GM18520 (cell line): ENCODE results near the gene CEP350.

Experiments used
- ATAC-seq: cut with Tn5 transposase; IDR thresholded peaks from one replicate; pipeline ENCODE4 v1.9.1; 2021; ENCODE audit not compliant: unreplicated experiment

Gene CEP350

DNA sequence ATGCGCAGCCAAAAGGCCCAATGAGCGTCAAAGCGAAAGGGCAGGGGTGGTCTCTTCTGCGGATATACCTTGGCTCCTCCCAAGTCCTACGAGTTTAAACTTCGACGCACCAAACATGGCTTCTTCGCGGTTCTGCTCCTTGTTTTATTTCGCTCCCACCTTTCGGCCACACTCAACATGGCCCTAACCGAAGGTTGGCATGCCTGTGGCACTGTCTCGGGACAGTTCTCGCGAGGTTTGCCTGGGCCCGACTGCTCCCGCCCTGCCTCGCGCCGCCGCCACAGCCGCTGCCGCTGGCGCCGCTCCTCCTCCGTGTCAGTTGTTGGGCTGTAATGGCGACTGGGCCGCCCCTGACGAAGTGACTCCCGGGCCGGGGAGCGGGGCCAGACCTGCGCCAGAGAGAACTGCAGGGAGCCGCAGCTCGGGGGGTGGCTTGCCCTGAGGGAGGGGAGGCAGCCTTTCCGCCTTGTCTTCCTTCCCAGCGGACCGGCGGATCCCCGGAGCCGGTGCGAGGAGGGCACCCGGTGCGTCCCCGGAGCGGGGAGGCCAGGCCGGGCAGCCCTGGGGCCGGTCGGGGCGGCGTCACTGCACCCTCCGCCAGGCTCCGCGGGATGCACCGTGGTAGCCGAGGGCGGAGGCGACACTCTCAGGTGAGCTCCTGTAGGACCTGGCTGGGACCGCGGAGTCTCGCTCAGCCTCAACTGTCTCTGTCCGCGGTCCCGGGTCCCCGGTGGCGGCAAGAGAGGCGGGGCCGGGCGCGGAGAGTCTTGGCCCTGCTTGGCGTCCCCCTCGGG is at the start of gene CEP350:
Gene CEP350, plus strand, starts transcription at position 318 of the 794 bp plus-strand sequence. CDS start 31,372 bp downstream, outside the sequence.
- peak; percentile 86 for ATAC-seq

DNA sequence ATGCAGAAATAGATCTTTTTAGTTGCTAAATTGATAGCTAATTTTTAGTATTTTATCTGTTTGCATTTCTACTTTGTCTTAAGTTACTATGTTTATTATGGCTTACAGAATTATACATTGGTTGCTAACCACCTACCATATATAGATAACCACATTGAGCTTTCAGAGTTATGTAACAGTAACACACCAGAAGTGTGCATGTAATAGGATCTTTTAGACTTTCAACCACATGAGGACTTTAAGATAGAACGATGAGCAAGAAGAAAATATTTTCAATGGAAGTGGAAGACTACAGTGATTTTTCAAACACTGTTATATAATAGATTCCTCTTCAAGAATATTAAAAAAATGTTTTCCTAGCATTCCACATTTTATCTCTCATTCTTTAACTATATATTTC is 43.7 kb upstream of the CEP350 start:
- ATAC-seq = no peak

GRCh38 chr1:179911812-179912211 is 42.8 kb upstream of the CEP350 start:
- ATAC-seq = no peak

DNA sequence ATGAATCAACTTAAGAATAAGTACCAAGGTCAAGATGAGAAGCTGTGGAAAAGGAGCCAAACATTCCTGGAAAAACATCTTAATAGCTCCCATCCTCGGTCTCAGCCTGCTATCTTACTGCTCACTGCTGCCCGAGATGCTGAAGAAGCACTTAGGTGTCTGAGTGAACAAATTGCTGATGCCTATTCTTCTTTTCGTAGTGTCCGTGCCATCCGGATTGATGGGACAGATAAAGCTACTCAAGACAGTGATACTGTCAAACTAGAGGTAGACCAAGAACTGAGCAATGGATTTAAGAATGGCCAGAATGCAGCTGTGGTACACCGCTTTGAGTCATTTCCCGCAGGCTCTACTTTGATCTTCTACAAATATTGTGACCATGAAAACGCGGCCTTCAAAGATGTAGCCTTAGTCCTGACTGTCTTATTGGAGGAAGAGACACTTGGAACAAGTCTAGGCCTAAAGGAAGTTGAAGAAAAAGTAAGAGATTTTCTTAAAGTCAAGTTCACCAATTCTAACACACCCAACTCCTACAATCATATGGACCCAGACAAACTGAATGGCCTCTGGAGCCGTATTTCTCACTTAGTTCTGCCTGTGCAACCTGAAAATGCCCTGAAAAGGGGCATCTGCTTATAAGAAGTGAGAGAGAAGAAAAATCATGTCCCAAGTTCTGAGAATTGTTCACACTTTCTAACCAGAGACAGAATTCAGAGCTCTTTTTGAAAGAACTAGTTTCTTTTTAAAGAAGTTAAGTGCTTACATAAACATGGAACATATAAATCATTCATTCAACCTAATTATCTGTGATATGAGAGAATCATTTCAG is 36.8 kb upstream of the CEP350 start:
- no peak for ATAC-seq

DNA sequence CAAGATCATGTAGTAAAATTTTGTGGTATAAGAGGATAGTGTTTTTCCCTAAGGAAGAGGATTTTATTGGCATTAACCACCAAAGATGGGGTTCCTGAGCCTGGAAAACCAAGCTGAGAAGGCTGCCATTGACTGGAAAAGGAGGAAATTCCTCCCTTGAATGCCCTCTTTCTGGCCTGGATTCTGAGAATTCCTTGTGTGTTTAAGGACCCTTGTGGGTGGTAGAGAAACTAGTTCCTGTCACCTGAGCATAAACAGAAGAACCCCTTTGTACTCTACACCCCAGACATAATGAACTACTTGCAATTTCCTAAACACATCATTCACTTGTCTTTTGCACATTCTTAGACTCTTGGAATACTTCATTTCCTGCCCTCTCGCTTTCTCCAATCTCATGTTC is 33.1 kb upstream of the CEP350 start:
- no peak for ATAC-seq

DNA sequence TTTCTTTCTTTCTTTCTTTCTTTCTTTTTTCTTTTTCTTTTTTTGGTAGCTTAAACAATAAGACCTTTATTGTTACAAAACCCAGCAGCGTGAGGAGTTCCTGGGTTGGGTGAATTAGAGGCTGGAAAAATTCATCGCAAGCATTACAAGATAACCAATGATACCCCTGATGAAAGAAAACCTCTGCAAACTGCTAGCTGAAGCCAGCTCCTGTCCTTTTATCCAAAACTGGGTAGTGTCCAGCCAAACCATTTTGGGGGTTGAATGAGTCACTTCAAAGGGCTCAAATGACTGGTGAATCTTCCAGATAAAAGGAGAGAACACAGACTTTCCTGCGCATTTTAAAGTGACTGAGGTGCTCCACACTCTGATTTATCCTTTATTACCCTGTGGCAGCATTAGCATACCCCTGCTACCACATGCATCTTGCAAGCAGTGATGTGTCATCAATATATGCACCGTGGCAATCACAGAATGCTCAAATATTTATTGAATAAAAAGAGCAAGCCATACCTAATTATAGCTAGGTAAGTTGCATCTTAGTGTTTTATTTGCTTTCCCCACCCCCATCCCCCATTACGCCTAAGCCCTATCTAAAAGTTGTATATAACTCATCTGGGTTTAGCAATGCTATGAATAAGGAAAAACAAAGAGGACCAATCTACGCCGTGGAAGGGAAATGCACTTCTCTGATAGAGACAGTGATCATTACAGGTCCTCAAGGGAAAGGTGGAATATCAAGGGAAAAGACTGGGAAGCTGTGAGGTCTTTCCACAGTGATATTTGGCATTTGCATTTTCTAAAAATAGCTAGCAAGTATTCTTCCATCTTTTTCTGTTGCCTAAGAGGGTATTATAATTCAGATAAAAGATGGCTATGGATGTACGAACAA is 32.4 kb upstream of the CEP350 start:
- no peak for ATAC-seq

DNA sequence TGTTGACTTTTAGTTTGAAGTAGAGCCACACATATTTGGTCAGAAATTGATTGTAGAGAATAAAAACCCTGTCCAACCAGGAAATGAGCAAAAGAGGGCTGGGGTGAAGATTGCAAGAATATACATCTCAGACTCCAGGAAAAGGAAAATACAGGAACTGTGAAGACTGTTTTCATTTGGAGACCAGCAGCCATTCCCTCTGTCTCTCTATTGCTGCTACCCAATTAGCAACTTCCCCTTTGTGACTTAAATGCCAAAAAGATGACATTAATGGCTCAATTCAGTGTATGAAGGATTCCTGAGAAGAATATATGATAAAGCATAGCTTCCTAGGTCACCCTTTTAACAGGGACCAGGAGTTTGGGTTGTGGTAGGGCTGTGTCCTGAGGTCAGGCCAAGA is 31.6 kb upstream of the CEP350 start:
- no peak for ATAC-seq

- no peak for ATAC-seq
These were observed 30.3 kb upstream of the CEP350 start for GRCh38 chr1:179924268-179924667.

DNA sequence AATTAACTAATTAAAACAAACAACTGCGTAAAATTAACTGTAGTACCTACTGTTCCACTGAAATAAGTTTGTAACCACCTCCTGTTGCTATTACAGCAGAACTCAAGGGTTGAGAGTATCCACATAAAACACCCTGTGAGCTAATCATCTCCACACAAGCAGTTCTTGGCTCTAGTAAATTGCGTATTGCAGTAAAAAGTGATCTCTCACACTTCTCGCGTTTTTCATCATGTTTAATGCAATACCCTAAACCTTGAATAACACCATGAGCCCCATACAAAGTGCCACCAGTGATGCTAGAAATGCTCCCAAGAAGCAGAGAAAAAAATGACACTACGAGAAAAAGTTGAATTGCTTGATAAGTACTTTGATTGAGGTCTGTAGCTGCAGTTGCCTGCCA is 29.3 kb upstream of the CEP350 start:
- ATAC-seq = no peak

DNA sequence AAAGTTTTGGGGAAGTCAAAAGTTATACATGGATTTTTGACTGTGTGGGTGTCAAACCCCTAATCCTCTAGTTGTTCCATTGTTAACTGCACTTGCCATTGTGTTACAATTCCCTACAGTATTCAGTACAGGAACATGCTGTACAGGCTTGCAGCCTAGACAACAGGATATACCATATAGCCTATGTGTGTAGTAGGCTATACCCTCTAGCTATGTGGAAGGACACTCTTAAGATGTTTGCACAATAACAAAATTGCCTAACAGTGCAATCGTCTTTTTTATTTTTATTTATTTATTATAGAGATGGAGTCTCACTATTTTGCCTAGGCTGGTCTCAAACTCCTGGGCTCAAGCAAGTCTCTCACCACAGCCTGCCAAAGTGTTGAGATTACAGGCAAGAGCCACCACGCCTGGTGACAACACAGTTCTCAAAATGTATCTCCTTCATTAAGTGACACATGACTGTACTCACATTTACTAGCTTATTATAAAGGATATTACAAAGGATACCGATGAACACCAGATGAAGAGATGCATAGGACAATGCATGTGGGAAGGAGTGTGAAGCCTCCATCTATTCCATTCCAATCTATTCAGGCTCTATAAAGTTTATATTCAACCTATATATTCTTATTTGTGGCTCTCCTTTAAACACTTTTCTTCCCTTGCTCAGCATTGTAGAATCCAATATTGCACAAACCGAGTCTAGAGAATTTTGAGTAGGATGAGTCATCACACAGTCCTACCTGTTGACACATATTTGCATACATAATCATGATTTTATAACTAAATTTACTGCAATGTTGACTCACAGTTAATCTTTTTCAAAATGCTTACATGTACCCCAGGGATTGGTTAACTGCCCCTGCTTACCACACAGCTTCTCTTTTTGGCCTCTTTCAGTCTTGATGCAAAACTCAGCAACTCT is 28.4 kb upstream of the CEP350 start:
- no peak for ATAC-seq

- no peak for ATAC-seq
These were observed 27.8 kb upstream of the CEP350 start for GRCh38 chr1:179926850-179927205.

GRCh38 chr1:179929955-179930798 is 24.4 kb upstream of the CEP350 start:
- no peak for ATAC-seq

DNA sequence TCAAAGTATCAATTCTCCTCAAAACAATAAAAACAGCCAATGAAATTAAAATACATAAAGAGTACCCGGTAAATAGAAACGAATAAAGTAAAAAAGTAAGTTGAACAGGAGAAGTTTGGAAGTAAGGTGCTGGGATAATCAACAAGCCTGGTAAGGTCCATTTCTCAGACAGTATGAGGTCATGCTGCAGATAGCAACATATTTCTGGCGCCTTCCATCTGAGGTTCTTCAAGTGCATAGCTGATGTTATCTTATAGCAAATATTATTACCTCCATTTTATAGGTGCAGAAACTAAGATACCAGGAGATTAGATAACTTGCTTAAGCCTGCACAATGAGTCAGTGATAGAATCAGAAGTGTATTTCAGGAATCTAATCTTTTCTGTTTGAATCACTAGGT is 23.7 kb upstream of the CEP350 start:
- no peak for ATAC-seq

GRCh38 chr1:179933219-179933618 is 21.4 kb upstream of the CEP350 start:
- no peak for ATAC-seq

DNA sequence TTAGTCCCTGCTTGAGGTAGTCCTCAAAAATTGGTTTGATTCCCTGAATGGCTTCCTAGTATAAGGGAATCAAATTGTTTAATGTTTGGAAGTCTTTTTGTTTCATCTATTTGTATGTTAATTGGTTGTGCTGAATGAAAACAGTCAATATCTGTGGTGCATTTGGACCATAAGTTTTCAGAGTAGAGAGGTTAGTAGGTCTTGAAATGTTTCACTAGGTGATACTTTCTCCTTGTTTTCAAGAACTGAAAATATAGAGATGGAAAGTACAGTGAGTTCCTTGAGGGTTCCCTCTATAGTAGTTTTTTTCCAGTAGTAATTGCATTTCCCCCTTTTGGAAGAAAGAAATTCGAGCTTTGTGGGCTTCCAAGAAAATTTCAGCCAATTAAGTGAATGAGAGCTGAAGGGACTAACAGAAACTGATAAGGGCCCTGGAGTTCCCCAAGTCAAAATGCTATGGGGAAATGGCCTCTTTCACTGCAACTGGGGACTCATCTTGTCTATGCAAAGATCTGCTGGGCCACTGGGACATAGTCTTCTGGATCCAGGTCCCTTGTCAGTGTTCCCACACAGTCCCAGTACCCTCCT is 18.6 kb upstream of the CEP350 start:
- ATAC-seq = no peak

DNA sequence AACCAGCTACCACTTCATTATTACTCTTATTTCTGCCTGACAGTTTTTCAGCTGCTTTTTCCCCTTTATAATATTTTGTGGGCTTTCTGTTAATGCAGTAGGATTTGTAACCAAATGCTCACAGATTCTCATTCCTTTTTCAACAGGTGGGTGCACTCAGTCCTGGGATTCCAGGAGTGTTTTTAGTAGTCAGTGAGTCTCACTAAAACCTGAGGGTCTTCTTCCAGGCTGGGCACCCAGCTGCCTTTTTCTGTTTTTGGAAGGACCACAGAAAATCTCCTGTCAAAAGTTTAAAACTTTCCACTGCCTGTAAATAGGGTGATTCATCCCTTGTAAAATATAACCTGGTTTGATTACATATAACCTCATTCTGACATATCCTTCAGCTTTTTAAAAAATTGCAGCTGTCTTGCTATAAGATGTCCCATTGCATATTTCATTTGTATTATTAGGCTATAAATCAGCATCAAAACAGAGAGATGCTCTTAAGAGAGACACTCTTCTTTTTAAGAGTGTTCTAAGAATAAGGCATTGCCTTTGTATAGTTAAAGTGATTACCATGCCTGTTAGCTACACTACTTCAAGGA is 16.8 kb upstream of the CEP350 start:
- no peak for ATAC-seq

GRCh38 chr1:179938752-179939151 is 15.9 kb upstream of the CEP350 start:
- ATAC-seq = no peak

DNA sequence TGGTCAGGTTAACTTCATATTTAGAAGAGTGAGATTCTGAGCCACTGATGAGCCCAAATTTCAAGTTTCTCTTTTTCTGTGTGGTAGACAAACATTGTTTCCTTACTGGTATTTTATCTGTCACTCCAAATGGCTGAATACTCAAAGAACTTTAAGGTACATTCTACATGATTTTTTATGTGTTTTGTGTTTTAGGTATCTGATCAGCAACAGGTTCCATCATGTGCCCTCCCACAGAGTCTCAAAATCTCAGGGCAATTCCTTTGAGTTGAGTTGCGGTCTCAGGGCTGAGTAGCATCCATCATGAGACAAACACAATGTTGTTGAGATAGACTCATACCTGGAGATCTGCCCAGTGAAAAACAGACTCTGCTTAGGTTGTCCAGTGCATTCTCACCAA is 14.7 kb upstream of the CEP350 start:
- no peak for ATAC-seq

GRCh38 chr1:179941454-179941853 is 13.2 kb upstream of the CEP350 start:
- no peak for ATAC-seq
